PFSK-1 (cell line): ENCODE measurements around the gene THRB.

ENCODE experiments used
- FOXP2 ChIP-seq: optimal IDR thresholded peaks from 2 replicates; pipeline ENCODE3; 2011; ENCODE audit warnings: borderline replicate concordance, control low read depth, inconsistent platforms; ENCODE audit not compliant: insufficient read depth; ENCODE audit errors: extremely low read length, extremely low read depth
- POLR2AphosphoS5 ChIP-seq: IDR thresholded peaks from 2 replicates; pipeline ENCODE4 v1.6.1; 2012; ENCODE audit warnings: low read depth, mild to moderate bottlenecking, control low read depth, low read length, moderate library complexity
- REST ChIP-seq, 2 experiments: IDR thresholded peaks; 2 replicates each; pipeline versions ENCODE4 v1.6.1 to v1.8.0; 2011 to 2012; ENCODE audit warnings: low read depth in 2 of 2, low read length in 2 of 2, control low read depth in 1 of 2, inconsistent platforms in 1 of 2, mild to moderate bottlenecking in 1 of 2, moderate library complexity in 1 of 2; ENCODE audit not compliant: insufficient read depth in 1 of 2
- SIN3A ChIP-seq: IDR thresholded peaks from 2 replicates; pipeline ENCODE4 v1.6.1; 2012; ENCODE audit warnings: mild to moderate bottlenecking, low read length, moderate library complexity, borderline replicate concordance; ENCODE audit not compliant: insufficient read depth
- TAF1 ChIP-seq: IDR thresholded peaks from 2 replicates; pipeline ENCODE4 v1.6.1; 2012; ENCODE audit warnings: low read length, control low read depth, borderline replicate concordance; ENCODE audit not compliant: insufficient read depth

The THRB gene

GRCh38 chr3:24184528-24185176 lies 310.0 kb downstream of the THRB start:
- TF ChIP-seq SIN3A (no peak), FOXP2 (no peak), POLR2AphosphoS5 (no peak), REST (IDR thresholded peaks at IDR 0.05; ENCODE audit: insufficient read depth in 1 of 2, low read depth in 2 of 2, low read length in 2 of 2) (no peak)

GRCh38 chr3:24182756-24183155 lies 311.9 kb downstream of the THRB start:
- TF ChIP-seq REST (IDR thresholded peaks at IDR 0.05; ENCODE audit: insufficient read depth in 1 of 2, low read depth in 2 of 2, low read length in 2 of 2), result no peak

- TF ChIP-seq SIN3A, result no peak
- TF ChIP-seq TAF1, result no peak
- TF ChIP-seq REST (IDR thresholded peaks at IDR 0.05; ENCODE audit: insufficient read depth in 1 of 2, low read depth in 2 of 2, low read length in 2 of 2), result no peak
- no peak for TF ChIP-seq POLR2AphosphoS5
- TF ChIP-seq FOXP2, result no peak
These were observed 313.4 kb downstream of the THRB start for GRCh38 chr3:24181256-24181655.

GRCh38 chr3:24180616-24181015 lies 314.0 kb downstream of the THRB start:
- TF ChIP-seq REST (IDR thresholded peaks at IDR 0.05; ENCODE audit: insufficient read depth in 1 of 2, low read depth in 2 of 2, low read length in 2 of 2) (no peak), SIN3A (no peak), FOXP2 (no peak), TAF1 (no peak), POLR2AphosphoS5 (no peak)

- no peak for TF ChIP-seq SIN3A
- no peak for TF ChIP-seq TAF1
- TF ChIP-seq FOXP2, result no peak
- TF ChIP-seq REST (IDR thresholded peaks at IDR 0.05; ENCODE audit: insufficient read depth in 1 of 2, low read depth in 2 of 2, low read length in 2 of 2), result no peak
- no peak for TF ChIP-seq POLR2AphosphoS5
These were observed 317.4 kb downstream of the THRB start for GRCh38 chr3:24177201-24177600.
